Esophagus squamous epithelium (tissue), 4 donors: ENCODE results near the gene SUCLA2.

Experiments used
- CTCF ChIP-seq, 6 experiments: fragments of 450-650 bp in 4 of 6; fragments of 200-600 bp in 2 of 6; sonication (generic) in 2 of 6; IDR thresholded peaks; one replicate each; pipeline ENCODE4 v1.5.1; 2016 to 2019; ENCODE audit warnings: antibody characterized with exemption in 6 of 6, mild to moderate bottlenecking in 4 of 6, moderate library complexity in 4 of 6
- POLR2A ChIP-seq, 4 donors: fragments of 450-650 bp; IDR thresholded peaks; one replicate each; pipeline ENCODE4 v1.6.1; 2017; ENCODE audit warnings: antibody characterized with exemption in 4 of 4, mild to moderate bottlenecking in 4 of 4, moderate library complexity in 3 of 4

GRCh38 chr13:47898080-47898479 lies 103.0 kb downstream of the SUCLA2 start:
- TF ChIP-seq CTCF (IDR thresholded peaks at IDR 0.05) (no peak), POLR2A (IDR thresholded peaks at IDR 0.05) (no peak)
